Measurements from ENCODE around the gene EIF1AD.
A peak's percentile ranks its signal among the peaks of the same experiment; 100 is the strongest.
"Not testable (repeated sequence)": the region's sequence is repeated elsewhere in the genome, so short reads cannot be mapped to it uniquely, and the experiment has no call there.

Gene EIF1AD

DNA sequence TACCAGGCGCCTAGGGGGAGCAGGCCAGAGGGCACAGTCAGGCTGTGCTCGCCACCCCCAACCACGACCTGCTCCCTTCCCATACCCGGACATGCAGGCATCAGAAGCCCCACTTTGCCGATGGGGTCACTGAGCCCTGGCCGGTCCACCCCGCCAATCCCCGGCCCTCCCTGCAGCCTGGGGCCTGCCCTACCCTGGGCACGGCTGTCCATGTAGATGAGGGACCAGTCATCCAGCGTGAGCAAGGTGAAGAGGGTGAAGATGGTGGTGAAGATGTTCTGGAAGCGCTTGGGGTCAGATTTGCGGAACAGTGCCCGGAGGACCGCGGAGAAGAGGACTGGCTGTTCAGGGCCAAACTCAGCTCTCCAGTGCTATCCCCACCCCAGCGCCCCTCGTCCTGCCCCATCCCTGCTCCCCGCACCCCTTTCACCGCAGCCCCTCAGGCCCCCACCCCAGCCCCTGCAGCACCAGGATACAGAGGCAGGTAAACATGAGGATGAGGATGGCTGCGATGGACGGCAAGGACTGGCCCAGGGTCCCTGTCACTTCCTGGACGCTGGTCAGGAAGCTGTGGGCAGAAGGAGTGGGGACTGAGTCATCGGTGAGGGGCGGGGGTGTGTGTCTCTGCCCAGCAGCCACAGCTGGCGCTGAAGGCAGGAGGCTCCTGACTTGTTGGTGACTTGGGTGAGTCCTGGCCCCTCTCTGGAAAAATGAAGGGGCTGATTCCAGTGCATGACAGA, 18.8 kb upstream of the EIF1AD start:
- no peak for DNase-seq

DNA sequence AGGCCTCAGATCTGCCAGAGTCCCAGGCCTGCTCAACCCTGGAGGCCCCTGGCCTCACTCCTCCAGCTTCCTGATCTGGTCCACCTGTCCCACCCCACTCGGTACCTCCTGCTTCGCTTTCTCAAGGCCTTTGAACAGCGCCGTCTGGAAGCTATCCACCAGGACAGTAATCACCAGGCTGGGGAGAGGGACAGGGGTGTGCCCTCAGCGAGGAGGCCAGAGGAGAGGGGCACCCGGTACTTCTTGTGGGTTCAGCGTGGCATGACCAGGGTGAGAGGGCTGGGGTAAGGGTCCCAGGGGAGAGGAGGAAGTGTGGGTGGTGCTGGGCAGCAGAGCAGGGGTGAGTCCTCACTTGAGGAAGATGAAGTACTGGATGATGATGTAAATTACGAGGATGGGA, 18.3 kb upstream of the EIF1AD start:
- DNase-seq = no peak

DNA sequence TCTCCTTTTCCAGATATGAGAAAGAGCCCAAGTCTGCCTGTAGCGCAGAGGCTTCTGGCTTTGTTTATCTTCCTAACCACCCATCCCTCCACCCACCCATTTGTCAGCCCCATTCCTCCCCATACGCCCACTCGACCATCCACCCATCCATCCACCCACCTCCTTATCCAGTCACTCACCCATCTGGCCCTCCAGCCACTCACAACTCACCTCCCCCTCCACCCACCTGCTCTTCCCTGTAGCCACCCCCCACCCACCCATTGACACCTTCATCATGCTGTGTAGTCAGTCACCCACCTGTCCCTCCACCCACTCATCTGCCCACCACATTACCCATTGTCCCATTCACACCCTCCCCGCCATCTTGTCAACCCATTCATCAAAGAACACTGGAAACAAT, 15.4 kb upstream of the EIF1AD start:
- peak; percentile 55 to 69 for DNase-seq

DNA sequence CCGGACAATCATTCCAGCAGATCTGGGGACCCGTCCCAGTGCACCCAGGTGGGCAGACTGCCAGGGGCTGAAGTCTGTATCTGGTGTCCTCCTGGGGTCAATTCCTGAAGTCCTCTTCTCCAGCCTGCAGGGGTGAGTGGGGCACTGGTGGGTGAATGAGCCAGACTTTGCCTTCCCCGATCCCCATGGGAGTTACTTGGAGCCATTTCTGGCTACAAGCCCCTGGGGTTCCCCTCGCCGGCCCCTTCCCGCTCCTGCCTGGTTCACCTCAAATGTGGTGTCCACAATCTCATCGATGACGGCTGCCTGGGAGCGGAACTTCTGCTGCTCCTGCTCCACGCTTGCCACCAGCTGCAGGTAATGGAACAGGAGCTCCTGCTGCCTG, 14.8 kb upstream of the EIF1AD start:
- DNase-seq = no peak

DNA sequence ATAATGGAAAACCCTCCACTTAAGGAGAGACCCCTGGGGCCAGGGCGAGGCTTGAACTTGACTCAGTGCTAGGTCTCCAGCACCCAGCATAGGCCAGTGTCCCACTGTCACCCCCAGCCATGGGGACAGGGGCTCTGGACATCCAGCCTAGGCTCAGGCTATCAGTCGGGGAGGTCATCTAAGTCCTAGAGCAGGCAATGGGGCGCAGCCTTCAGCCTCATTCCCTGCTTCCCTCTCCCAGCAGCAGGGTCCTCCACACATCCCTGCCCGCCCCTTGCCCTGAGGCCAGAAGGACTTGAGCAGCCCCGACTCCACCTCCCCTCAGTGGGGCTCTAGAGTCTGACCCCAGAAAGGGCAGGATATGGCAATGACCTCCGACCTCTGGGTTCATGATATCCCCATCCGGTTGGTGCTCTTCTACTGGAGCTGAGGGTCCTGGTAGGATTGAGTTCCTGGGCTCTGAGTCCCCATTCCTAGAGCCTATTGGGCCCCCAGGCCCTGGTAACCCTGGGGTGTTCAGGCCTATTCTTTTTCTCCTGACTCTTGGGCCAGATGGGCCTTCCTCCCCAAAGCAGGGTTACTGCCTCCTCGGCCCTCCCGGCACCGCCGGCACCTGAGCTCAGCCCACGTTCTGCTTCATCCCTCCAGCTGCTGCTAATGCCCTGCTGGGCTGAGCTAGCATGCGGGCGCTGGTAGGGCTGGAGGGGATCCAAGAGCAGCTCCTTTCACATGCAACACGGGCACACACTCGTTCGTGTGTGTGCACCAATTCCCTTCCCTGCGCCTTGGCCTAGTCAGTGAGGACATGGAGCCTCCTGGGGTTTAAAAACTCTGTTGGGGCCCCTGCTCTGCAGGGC, 14.2 kb upstream of the EIF1AD start:
- no peak for DNase-seq

DNA sequence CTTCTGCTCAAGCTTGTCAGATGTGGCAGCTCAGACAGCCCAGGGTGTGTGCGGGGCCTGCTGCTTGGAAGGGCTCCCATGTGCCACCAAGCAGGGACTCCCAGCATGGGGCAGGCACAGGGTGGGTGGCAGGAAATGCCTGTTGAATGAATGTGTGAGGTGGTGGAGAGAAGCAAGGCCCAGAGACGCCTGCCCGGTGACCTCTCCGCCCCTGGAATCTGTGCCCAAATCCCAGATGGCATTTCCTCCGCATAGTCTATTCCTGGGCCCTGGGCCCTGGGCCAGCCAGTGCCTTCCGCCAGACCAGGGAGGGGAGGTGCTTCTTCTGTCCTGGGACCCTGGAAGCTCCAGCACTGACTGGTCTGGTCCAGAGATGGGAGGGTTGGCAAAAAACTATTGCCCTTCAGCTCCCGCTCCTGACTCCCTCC, 13.5 kb upstream of the EIF1AD start:
- no peak for DNase-seq

DNA sequence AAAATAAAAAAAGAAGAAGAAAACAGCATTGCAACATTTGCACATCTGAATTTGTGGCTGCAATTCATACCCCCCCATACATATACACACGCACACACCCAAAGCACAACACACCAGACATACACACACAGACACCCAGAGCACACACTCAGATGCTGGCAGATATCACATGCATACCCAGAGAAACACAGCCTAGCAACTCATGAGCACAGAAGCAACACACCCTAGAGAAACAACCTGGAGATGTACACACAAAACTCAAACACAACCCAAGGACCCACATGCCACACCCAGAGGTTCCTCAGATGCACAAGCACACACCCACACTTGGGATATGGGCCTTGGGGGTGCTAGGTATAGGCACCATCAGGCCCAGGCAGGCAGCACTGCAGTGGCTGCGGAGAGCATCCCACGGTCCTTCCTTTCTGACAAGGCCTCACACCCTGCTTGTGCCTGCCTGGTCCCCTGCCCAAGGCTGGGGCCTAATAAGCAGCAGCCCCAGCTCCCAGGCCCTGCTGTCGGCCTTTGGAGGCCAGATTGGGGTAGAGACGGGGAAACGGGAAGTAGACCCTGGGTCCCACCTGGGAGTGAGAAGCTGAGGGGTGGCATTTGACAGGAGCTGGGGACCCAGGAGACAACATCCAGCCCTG, 13.0 kb upstream of the EIF1AD start:
- DNase-seq = no peak

DNA sequence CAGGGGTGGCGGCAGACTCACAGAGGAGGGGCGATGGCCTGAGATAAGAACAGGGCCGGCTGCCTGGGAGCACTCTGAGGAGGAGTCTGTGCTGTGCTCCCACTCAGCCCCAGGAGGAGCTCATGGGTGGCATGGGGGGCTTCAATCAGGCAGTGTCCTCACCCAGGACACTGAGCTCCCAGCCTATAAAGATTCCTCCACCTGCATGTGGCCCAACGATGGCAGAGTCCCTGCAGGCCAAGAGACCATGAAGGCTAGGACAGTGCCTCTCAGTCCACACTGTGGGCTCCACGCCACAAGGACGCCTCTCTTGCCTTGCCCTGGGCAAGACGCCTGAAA, 11.8 kb upstream of the EIF1AD start:
- no peak for DNase-seq

DNA sequence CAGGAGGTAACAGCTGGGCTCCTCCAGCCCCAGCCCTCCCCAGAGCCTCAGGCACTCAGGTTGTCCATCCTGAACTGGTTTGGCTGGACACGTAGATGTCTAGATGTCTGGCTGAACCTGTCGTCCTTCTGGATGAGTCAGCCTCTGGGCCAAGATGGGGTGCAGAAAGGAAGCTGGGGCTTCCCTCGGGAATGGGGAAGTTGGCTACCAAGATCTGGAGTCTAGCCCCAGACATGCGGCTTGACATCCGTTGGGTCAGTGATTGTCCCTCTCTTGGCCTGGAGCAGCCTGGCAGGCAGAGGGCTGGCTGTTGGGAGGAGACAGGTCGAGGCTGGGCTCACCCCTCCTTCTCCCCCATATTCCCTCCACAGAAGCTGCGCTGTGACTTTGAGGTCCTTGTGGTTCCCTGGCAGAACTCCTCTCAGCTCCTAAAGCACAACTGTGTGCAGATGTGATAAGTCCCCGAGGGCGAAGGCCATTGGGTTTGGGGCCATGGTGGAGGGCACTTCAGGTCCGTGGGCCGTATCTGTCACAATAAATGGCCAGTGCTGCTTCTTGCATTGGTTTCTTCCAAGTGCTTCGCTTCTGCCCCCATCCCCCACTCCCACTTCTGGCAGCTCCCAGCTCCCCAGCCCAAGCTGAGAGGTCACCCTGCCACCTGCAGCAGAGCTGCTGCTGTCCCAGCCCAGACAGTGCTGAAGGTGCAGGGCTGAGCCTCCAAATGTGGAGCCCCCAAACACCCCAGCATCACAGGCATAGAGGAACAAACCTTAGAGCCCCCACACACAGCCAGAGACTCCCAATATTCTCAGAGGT, 11.2 kb upstream of the EIF1AD start:
- DNase-seq = no peak

DNA sequence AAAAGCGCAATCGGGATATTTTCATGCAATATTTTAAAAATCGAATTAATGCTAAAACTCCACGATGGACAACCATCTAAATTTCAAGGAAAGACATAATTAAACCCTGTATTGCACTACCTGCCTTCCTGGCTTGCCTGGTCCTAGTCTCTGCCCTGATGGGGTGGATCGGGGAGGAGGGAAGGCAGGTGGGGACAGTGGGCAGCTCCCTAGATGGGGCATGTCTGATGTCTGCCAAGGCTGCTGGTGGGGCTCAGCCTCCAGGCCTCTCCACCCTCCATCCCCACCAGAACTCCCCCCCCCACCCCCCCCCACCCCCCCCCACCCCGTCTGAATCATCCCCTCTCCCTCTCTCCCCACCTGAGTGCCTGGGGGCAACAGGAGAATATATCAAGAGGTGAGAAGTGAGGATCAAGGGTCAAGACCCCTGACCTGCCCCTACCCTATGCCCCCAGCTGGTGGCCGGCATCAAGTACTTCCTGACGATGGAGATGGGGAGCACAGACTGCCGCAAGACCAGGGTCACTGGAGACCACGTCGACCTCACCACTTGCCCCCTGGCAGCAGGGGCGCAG, 10.5 kb upstream of the EIF1AD start:
- DNase-seq = no peak

DNA sequence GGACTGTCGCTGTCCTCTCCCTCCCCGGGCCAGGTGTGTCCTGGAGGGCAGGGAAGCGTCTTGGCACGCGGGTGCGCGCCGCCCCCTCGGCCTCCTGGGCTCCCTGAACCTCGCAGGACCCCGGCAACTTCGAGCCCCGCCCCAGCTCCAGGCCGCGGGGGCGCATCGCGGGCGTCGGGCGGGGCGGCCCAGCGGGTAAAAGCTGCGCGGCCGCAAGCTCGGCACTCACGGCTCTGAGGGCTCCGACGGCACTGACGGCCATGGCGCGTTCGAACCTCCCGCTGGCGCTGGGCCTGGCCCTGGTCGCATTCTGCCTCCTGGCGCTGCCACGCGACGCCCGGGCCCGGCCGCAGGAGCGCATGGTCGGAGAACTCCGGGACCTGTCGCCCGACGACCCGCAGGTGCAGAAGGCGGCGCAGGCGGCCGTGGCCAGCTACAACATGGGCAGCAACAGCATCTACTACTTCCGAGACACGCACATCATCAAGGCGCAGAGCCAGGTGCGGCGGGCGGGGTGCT, 9.9 kb upstream of the EIF1AD start, which contains the start of gene CST6:
CST6 (plus strand) TSS at position 224 of the 519 bp plus-strand sequence; CDS start at position 261, 37 bp downstream.
- no peak for DNase-seq

DNA sequence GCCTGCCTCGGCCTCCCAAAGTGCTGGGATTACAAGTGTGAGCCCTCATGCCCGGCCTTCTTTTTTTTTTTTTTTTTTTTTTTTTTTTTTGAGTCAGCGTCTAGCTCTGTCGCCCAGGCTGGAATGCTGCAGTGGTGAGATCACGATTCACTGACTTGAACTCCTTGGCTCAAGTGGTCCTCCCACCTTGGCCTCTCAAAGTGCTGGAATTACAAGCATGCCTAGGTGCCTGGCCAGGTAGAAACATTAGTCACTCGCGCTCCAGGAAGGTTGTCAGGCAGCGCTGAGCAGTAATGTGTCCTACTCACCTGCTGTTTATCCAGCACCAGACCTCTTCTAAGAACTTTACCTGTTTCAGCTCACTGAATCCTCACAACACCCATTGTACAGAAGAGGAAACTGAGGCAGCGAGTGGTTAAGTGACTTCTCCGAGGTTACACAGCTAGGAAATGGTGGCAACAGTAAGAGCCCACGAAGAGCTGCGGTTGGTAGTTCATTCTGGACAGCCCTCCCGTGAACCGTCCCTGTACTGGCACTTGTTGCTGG, 9.4 kb upstream of the EIF1AD start:
- DNase-seq = no peak

DNA sequence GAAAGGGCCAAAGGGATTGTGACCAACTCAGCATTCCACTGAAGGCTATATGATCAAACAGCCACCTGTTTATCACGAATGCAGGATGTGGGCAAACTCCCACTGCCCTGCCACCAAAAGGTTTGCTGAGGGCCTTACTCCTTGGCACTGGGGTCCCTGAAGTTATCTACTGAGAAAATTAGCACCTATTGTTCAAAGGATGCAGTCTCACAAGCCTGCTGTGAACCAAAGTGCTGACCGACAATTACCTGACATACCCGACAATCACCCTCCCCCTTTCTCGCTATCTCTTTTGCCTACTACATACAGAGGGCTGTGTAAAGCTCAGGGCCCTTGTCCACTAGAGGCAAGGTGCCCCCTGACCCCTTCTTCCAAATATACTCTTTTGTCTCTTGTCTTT, 8.1 kb upstream of the EIF1AD start:
- not testable (repeated sequence) for DNase-seq

DNA sequence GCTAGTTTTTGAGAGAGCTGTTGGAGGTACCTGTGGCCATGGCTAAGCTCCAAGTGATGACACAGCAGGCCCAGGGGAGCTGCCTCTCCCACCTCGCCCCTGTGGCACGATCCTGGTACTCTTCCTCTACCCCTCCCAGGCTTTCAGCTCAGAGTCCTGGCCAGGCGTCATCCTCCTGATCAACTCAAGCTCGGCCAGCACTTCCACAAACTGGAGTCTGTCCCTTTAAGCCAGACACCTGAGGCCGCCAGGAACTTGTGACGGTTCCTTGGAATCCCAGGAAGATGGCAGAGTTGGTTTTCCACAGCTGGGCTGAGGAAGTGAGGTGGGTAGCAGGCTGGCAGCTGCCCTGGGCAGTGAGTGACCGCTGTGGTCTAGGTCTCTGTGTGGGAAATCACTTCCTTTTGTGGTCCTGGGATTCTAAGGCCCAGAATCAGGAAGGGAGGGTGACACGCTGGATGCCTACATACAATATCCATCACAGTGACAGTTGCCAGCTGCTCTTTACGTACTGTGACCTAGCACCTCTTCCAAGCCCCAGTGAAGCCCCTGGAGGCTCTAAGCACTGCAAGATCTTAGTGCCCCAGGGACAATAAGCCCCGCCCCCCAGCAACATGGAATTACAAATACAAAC, 6.6 kb upstream of the EIF1AD start:
- no peak for DNase-seq

DNA sequence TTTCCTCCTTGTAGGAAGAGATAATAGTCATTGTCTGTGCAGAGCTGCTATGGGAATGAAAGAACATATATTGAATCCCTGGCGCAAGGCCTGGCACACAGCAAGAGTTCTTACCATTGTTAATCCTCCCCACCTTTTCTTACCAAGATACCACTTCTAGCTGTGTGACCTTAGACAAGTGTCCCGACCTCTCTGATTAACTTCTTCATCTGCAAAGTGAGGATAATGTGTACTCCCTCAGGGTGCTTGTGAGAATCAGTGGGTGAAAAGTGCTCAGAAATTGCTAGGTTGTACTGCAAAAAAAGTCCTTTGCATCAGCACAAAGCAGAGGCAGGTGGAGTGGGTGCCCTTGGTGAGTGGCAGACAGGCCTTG, 6.1 kb upstream of the EIF1AD start:
- DNase-seq = no peak

DNA sequence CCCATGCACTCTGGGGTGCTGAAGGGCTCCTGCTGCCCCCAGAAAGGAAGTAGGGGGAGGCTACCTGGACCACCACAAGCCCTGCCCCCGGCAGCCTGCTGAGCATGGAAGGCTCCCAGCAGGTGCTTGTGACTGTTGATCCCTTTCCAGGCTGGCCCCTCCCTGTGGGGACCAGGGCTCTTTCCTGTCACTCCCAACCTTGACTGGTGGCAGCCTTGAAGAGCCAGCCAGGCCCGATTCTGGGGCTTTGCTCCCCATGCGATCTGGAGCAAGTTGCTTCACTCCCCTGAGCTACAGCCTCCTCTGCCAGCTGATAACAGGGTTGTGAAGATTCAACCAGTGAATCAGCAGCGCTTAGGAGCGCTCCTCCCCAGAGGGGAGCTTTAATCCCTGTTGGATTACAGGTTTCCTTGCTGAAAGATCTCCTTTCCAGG, 5.3 kb upstream of the EIF1AD start:
- no peak for DNase-seq

DNA sequence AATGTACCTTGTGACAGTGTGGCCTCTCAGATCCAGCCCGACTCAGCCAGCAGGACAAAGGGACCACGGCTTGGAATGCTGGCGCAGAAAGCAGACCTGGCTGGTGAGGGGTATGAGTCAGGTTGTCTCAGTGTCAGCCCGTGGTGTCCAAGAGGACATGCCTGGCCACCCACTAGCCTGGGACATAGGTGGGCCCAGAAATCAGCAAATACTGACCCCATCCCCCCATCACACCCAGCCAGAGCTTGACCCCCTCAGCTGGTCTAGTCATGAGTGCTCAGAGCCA, 4.9 kb upstream of the EIF1AD start:
- no peak for DNase-seq

DNA sequence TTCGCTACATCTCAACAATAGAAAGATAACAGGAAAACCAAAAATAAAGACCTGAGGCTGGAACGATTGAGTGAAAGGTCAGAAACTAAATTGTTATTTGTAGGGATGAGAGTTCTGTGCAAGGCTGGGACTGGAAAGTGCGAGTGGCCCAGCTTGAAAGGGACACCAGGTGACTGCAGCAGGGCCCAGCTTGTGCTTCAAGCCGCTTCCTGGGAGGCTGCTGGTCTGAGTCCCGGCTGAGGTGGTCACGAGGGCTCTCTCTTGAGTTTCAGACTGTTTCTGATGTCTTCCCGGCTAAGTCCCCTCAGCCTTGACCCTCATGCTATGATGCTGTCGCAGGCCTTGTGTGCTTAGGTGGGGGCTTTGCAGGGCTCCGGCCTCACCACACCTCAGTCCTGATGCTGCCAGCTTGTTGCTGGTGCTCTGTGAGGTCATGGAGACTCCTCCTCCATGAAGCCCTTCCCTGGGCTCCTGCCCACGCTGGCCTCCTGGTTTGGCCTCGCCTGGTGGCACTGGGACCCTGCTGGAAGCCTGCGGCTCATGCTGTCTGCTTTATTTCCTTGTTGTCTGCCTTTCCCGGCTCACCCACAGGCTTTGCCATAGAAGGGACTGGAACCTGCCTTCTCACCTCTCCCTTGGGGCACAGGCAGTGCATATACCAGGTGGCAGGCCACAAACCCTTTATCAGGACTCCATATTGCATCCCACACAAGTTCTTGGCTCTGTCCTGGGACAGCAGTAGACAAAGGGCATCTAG, 4.4 kb upstream of the EIF1AD start:
- no peak for DNase-seq

DNA sequence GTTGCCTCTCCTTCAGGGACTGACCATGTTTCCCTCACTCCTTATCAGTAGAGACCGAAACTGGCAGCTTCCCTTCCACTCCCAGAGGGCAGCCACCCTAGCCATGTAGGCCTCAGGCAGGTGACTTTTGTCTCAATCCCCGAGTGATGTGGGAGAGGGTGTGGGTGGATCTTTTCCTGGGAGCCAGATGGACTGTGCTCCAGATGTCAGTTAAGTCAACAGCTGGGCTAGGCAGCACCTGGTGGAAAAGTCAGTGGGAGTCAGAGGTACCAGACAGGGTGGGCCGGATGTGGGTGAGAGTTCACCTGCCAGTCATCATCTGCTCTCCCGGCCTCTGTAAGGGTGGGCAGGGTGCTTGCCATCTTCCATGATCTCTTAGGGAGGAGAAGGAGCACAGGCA, 2.2 kb upstream of the EIF1AD start:
- no peak for DNase-seq

DNA sequence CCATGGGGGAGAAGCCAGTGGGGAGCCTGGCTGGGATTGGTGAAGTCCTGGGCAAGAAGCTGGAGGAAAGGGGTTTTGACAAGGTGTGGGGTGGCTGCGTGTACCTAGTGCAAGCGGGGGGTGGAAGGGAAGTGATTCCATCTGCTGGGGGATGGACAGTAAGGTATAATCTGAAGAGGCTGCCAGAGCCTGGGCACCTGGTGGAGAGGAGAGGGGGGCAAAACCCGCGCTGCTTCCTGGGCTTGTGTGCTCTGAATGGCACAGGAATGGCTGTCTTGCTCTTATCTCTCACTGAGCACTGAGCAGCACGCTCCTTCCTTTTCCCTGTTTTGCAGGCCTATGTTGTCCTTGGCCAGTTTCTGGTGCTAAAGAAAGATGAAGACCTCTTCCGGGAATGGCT, 1.3 kb upstream of the EIF1AD start:
- DNase-seq = no peak

DNA sequence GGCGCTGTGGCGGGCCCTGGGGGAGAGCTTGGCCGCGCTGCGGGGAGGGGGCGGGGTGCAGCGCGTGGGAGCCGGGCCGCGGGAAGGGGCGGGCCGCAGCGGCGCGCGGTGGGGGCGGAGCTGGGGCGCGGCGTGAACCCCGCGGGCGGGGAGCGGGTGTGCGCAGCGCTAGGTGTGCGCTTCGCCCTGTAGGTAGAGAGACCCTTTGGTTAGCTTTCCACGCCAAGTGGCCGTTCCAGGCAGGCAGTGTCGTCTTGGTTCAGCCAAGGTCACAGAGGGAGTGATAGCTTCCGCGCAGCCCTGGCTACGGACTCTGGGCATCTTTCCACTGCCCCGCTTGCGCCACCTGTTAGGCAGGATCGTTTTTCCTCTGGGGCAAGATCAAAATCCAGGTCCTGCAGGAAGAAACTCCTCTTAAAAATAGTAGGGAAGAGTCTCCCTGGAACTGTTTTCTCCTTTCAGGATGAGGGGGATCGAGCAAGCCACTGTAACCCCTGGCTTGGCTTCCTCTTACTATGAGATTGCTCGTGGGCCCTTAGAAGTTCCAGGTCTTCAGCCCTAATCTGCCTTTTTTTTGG, 780 bp upstream of the EIF1AD start:
- DNase-seq = peak in 1 of 2 experiments; percentile 63
